Endothelial cell of umbilical vein (primary cell): ENCODE results near the gene PDE3A.

ENCODE experiments used
- EZH2 ChIP-seq: IDR thresholded peaks from 2 replicates; pipeline ENCODE4 v1.6.1; 2012; ENCODE audit warnings: borderline replicate concordance, low read depth, mild to moderate bottlenecking, moderate library complexity, low read length, inconsistent platforms; ENCODE audit not compliant: severe bottlenecking
- FOS ChIP-seq: IDR thresholded peaks from 2 replicates; pipeline ENCODE4 v1.6.1; 2011; ENCODE audit warnings: mild to moderate bottlenecking, low read length, moderate library complexity, borderline replicate concordance; ENCODE audit not compliant: insufficient read depth
- MYC ChIP-seq: IDR thresholded peaks from one replicate; pipeline ENCODE4 v1.6.1; 2011; ENCODE audit warnings: mild to moderate bottlenecking, low read depth, low read length
- POLR2A ChIP-seq: IDR thresholded peaks from 2 replicates; pipeline ENCODE4 v1.6.1; 2012; ENCODE audit warnings: low read depth, mild to moderate bottlenecking, control low read depth, low read length
- POLR2AphosphoS5 ChIP-seq: IDR thresholded peaks from 2 replicates; pipeline ENCODE4 v1.6.1; 2012; ENCODE audit warnings: low read depth, mild to moderate bottlenecking, control low read depth, low read length, moderate library complexity; ENCODE audit not compliant: insufficient read depth
- TF ChIP-seq, protein P1 (sequence below), 2 donors: IDR thresholded peaks; 1 replicate in 1 of 2; 2 replicates in 1 of 2; pipeline ENCODE4 v1.5.1; 2011; ENCODE audit warnings: low read length in 2 of 2, mild to moderate bottlenecking in 2 of 2, moderate library complexity in 2 of 2, control low read depth in 1 of 2, inconsistent platforms in 1 of 2, low read depth in 1 of 2; ENCODE audit not compliant: insufficient read depth in 1 of 2; ENCODE audit errors: extremely low read depth in 1 of 2

DNA sequence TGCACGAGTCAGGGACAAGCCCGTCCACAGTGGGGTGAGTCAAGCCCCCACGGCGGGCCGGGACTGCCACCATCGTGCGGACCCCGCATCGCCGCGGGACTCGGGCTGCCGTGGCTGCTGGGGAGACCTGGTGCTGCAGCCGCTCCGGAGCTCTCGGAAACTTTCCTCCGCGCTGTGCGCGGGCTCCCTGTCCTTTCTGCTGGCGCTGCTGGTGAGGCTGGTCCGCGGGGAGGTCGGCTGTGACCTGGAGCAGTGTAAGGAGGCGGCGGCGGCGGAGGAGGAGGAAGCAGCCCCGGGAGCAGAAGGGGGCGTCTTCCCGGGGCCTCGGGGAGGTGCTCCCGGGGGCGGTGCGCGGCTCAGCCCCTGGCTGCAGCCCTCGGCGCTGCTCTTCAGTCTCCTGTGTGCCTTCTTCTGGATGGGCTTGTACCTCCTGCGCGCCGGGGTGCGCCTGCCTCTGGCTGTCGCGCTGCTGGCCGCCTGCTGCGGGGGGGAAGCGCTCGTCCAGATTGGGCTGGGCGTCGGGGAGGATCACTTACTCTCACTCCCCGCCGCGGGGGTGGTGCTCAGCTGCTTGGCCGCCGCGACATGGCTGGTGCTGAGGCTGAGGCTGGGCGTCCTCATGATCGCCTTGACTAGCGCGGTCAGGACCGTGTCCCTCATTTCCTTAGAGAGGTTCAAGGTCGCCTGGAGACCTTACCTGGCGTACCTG, 1.1 kb downstream of the PDE3A start:
- TF ChIP-seq, protein P1, sequence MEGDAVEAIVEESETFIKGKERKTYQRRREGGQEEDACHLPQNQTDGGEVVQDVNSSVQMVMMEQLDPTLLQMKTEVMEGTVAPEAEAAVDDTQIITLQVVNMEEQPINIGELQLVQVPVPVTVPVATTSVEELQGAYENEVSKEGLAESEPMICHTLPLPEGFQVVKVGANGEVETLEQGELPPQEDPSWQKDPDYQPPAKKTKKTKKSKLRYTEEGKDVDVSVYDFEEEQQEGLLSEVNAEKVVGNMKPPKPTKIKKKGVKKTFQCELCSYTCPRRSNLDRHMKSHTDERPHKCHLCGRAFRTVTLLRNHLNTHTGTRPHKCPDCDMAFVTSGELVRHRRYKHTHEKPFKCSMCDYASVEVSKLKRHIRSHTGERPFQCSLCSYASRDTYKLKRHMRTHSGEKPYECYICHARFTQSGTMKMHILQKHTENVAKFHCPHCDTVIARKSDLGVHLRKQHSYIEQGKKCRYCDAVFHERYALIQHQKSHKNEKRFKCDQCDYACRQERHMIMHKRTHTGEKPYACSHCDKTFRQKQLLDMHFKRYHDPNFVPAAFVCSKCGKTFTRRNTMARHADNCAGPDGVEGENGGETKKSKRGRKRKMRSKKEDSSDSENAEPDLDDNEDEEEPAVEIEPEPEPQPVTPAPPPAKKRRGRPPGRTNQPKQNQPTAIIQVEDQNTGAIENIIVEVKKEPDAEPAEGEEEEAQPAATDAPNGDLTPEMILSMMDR (IDR thresholded peaks at IDR 0.05; ENCODE audit: extremely low read depth in 1 of 2, insufficient read depth in 1 of 2, low read depth in 1 of 2, low read length in 2 of 2): peak in 1 of 2 donors; percentile 23
- peak; percentile 71 for TF ChIP-seq POLR2A
- TF ChIP-seq FOS: no peak
- TF ChIP-seq POLR2AphosphoS5: peak; percentile 62
- no peak for TF ChIP-seq EZH2
- TF ChIP-seq MYC: no peak
